HG03521 (cell line): ENCODE measurements around the gene SSBP3.
"Not testable (repeated sequence)": the region's sequence is repeated elsewhere in the genome, so short reads cannot be mapped to it uniquely, and the experiment has no call there.

Experiments used
- ATAC-seq: cut with Tn5 transposase; IDR thresholded peaks from one replicate; pipeline ENCODE4 v1.9.1; 2021; ENCODE audit warnings: mild to moderate bottlenecking, moderate library complexity; ENCODE audit not compliant: unreplicated experiment

The SSBP3 gene

GRCh38 chr1:54228638-54229079, 177.5 kb downstream of the SSBP3 start:
- ATAC-seq, result no peak

GRCh38 chr1:54227891-54228310, 178.3 kb downstream of the SSBP3 start:
- no peak for ATAC-seq

GRCh38 chr1:54227091-54227602, 179.0 kb downstream of the SSBP3 start:
- no peak for ATAC-seq

- no peak for ATAC-seq
Measured at GRCh38 chr1:54225986-54226559, 180.1 kb downstream of the SSBP3 start.

GRCh38 chr1:54225378-54225777, 180.8 kb downstream of the SSBP3 start:
- ATAC-seq, result no peak

- no peak for ATAC-seq
Measured at GRCh38 chr1:54224233-54224632, 182.0 kb downstream of the SSBP3 start.

- ATAC-seq, result no peak
Measured at GRCh38 chr1:54223441-54224202, 182.6 kb downstream of the SSBP3 start.

- ATAC-seq, result no peak
Measured at GRCh38 chr1:54222711-54223110, 183.5 kb downstream of the SSBP3 start.

- ATAC-seq, result no peak
Measured at GRCh38 chr1:54221867-54222484, 184.2 kb downstream of the SSBP3 start.

- ATAC-seq, result no peak
Measured at GRCh38 chr1:54221113-54221834, 184.9 kb downstream of the SSBP3 start.

- ATAC-seq, result no peak
Measured at GRCh38 chr1:54220004-54220811, 186.0 kb downstream of the SSBP3 start.

- no peak for ATAC-seq
Measured at GRCh38 chr1:54219688-54220003, 186.5 kb downstream of the SSBP3 start.

- ATAC-seq, result no peak
Measured at GRCh38 chr1:54218883-54219687, 187.1 kb downstream of the SSBP3 start.

- ATAC-seq, result no peak
Measured at GRCh38 chr1:54215523-54215922, 190.7 kb downstream of the SSBP3 start.

GRCh38 chr1:54212872-54213271, 193.3 kb downstream of the SSBP3 start:
- ATAC-seq, result no peak

GRCh38 chr1:54207896-54208295, 198.3 kb downstream of the SSBP3 start:
- ATAC-seq, result not testable (repeated sequence)

GRCh38 chr1:54207287-54207686, 198.9 kb downstream of the SSBP3 start:
- no peak for ATAC-seq

GRCh38 chr1:54204199-54204598, 202.0 kb downstream of the SSBP3 start:
- no peak for ATAC-seq

GRCh38 chr1:54200519-54200997, 205.6 kb downstream of the SSBP3 start:
- no peak for ATAC-seq
